Measurements from ENCODE around the gene CNOT4.

Gene CNOT4

GRCh38 chr7:135343361-135343760 lies 166.5 kb downstream of the CNOT4 start:
- Histone ChIP-seq H2BK120ac (ENCODE audit: low read depth, low read length) (no peak overlapping the region), H2BK12ac (ENCODE audit: low read length) (no peak overlapping the region), H3K14ac (ENCODE audit: low read length) (no peak overlapping the region), H3K4me1 (ENCODE audit: control insufficient read depth in 2 of 2, insufficient read depth in 1 of 2, low read depth in 1 of 2, low read length in 2 of 2) (no peaks in the 10 kb centered on the region), H3K23ac (ENCODE audit: low read depth, low read length, poor library complexity) (no peak overlapping the region), H4K91ac (ENCODE audit: low read depth, low read length, poor library complexity) (no peak overlapping the region), H3K18ac (ENCODE audit: low read length) (no peak overlapping the region), H2AK5ac (ENCODE audit: low read depth, low read length) (no peak overlapping the region), H3K4me3 (ENCODE audit: low read length in 2 of 2) (no peak overlapping the region), H3K9me3 (replicated peaks in 1 of 2; ENCODE audit: control insufficient read depth in 2 of 2, insufficient read depth in 1 of 2, low read depth in 1 of 2, low read length in 2 of 2) (no peaks in the 10 kb centered on the region), H3K27me3 (ENCODE audit: control insufficient read depth in 3 of 3, insufficient read depth in 3 of 3, low read depth in 1 of 3, low read length in 3 of 3) (peaks cover 0 to 11% (median 0%) of the 10 kb centered on the region in 3 experiments), H3K79me1 (ENCODE audit: low read depth, low read length) (no peaks in the 10 kb centered on the region), H2BK15ac (ENCODE audit: low read length) (no peak overlapping the region), H2BK5ac (ENCODE audit: low read length) (no peak overlapping the region), H3K4ac (ENCODE audit: low read length) (no peak overlapping the region), H4K8ac (ENCODE audit: low read depth, low read length) (no peak overlapping the region), H3K9ac (ENCODE audit: low read depth, low read length, poor library complexity) (no peak overlapping the region), H3K27ac (replicated peaks; ENCODE audit: low read length) (no peak overlapping the region), H3K36me3 (replicated peaks in 1 of 2; ENCODE audit: control insufficient read depth in 2 of 2, insufficient read depth in 2 of 2, low read length in 2 of 2) (no peaks in the 10 kb centered on the region), H2AFZ (ENCODE audit: low read length) (no peak overlapping the region), H3K4me2 (ENCODE audit: insufficient read depth, low read length, poor library complexity, severe bottlenecking) (no peak overlapping the region)
- no CpG with 5 or more reads among the region's 2 CpGs for WGBS, 2 donors (ENCODE audit: extremely low coverage in 2 of 2, insufficient read length in 2 of 2, insufficient replicate concordance in 1 of 2)
- no peak for DNase-seq (ENCODE audit: low spot score)

DNA sequence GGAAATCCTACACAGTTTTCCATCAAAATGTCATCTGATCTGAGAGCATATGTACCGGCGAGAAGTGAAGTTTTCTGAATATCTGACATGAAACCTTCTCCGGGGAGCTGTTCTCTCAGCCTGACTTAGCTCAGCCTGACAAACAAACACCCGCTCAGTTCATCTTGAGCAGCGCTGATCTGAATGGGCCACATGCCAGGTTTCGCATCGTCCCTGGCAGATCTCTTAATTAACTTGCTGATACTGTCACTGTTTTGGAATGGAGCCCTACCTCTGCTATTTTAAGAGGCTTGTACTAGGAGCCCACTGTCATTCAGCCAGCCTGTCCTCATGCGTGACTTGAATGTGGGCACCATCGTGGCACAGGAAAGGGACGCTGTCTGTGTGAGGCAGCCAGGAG lies 167.0 kb downstream of the CNOT4 start:
- H3K79me1 ChIP-seq (ENCODE audit: low read depth, low read length), result no peaks in the 10 kb centered on the region
- H2AFZ ChIP-seq (ENCODE audit: low read length), result no peak overlapping the region
- no peaks in the 10 kb centered on the region for H3K4me1 ChIP-seq (ENCODE audit: control insufficient read depth in 2 of 2, insufficient read depth in 1 of 2, low read depth in 1 of 2, low read length in 2 of 2)
- no peak overlapping the region for H3K23ac ChIP-seq (ENCODE audit: low read depth, low read length, poor library complexity)
- no peak overlapping the region for H3K27ac ChIP-seq (replicated peaks; ENCODE audit: low read length)
- H3K14ac ChIP-seq (ENCODE audit: low read length), result no peak overlapping the region
- no peak overlapping the region for H2BK12ac ChIP-seq (ENCODE audit: low read length)
- no CpG with 5 or more reads among the region's 10 CpGs for WGBS, 2 donors (ENCODE audit: extremely low coverage in 2 of 2, insufficient read length in 2 of 2, insufficient replicate concordance in 1 of 2)
- no peak overlapping the region for H3K4me3 ChIP-seq (ENCODE audit: low read length in 2 of 2)
- H3K9me3 ChIP-seq (replicated peaks in 1 of 2; ENCODE audit: control insufficient read depth in 2 of 2, insufficient read depth in 1 of 2, low read depth in 1 of 2, low read length in 2 of 2), result no peaks in the 10 kb centered on the region
- H2AK5ac ChIP-seq (ENCODE audit: low read depth, low read length), result no peak overlapping the region
- H3K36me3 ChIP-seq (replicated peaks in 1 of 2; ENCODE audit: control insufficient read depth in 2 of 2, insufficient read depth in 2 of 2, low read length in 2 of 2), result no peaks in the 10 kb centered on the region
- H3K18ac ChIP-seq (ENCODE audit: low read length), result no peak overlapping the region
- no peak overlapping the region for H4K8ac ChIP-seq (ENCODE audit: low read depth, low read length)
- no peak overlapping the region for H4K91ac ChIP-seq (ENCODE audit: low read depth, low read length, poor library complexity)
- H2BK120ac ChIP-seq (ENCODE audit: low read depth, low read length), result no peak overlapping the region
- H3K27me3 ChIP-seq (ENCODE audit: control insufficient read depth in 3 of 3, insufficient read depth in 3 of 3, low read depth in 1 of 3, low read length in 3 of 3), result peaks cover 0 to 11% (median 0%) of the 10 kb centered on the region in 3 experiments
- H3K4ac ChIP-seq (ENCODE audit: low read length), result no peak overlapping the region
- no peak overlapping the region for H2BK5ac ChIP-seq (ENCODE audit: low read length)
- no peak overlapping the region for H2BK15ac ChIP-seq (ENCODE audit: low read length)
- no peak for DNase-seq (ENCODE audit: low spot score)
- H3K9ac ChIP-seq (ENCODE audit: low read depth, low read length, poor library complexity), result no peak overlapping the region
- no peak overlapping the region for H3K4me2 ChIP-seq (ENCODE audit: insufficient read depth, low read length, poor library complexity, severe bottlenecking)

DNA sequence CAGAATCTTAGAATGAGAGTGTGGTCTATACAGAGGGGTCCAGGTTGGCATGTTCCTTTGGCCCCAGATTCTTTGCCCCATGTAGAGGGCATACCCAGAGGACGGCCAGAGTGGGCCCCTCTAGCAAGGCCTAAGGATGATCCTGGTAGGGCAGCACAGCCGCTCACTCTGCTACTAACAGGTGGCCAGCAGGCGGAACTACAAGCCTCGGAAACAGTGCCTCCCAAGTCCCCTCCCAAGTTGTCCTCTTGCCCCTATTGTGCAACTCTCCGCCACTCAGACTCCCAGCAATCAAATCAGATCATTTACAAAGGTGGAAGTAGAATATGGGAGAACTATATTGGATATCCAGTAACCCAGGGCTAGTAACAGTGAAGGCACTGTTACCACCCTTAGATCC lies 168.9 kb downstream of the CNOT4 start:
- Histone ChIP-seq H4K8ac (ENCODE audit: low read depth, low read length) (no peak overlapping the region), H3K27me3 (ENCODE audit: control insufficient read depth in 3 of 3, insufficient read depth in 3 of 3, low read depth in 1 of 3, low read length in 3 of 3) (peaks cover 0 to 7% (median 0%) of the 10 kb centered on the region in 3 experiments), H2BK15ac (ENCODE audit: low read length) (no peak overlapping the region), H2BK12ac (ENCODE audit: low read length) (no peak overlapping the region), H3K23ac (ENCODE audit: low read depth, low read length, poor library complexity) (no peak overlapping the region), H3K9ac (ENCODE audit: low read depth, low read length, poor library complexity) (no peak overlapping the region), H3K9me3 (replicated peaks in 1 of 2; ENCODE audit: control insufficient read depth in 2 of 2, insufficient read depth in 1 of 2, low read depth in 1 of 2, low read length in 2 of 2) (no peaks in the 10 kb centered on the region), H3K4ac (ENCODE audit: low read length) (no peak overlapping the region), H3K27ac (replicated peaks; ENCODE audit: low read length) (no peak overlapping the region), H3K79me1 (ENCODE audit: low read depth, low read length) (no peaks in the 10 kb centered on the region), H2AFZ (ENCODE audit: low read length) (no peak overlapping the region), H2BK120ac (ENCODE audit: low read depth, low read length) (no peak overlapping the region), H3K4me2 (ENCODE audit: insufficient read depth, low read length, poor library complexity, severe bottlenecking) (no peak overlapping the region), H3K14ac (ENCODE audit: low read length) (no peak overlapping the region), H2BK5ac (ENCODE audit: low read length) (no peak overlapping the region), H4K91ac (ENCODE audit: low read depth, low read length, poor library complexity) (no peak overlapping the region), H3K4me1 (ENCODE audit: control insufficient read depth in 2 of 2, insufficient read depth in 1 of 2, low read depth in 1 of 2, low read length in 2 of 2) (no peaks in the 10 kb centered on the region), H2AK5ac (ENCODE audit: low read depth, low read length) (no peak overlapping the region), H3K18ac (ENCODE audit: low read length) (no peak overlapping the region), H3K4me3 (ENCODE audit: low read length in 2 of 2) (no peak overlapping the region), H3K36me3 (replicated peaks in 1 of 2; ENCODE audit: control insufficient read depth in 2 of 2, insufficient read depth in 2 of 2, low read length in 2 of 2) (no peaks in the 10 kb centered on the region)
- DNase-seq (ENCODE audit: low spot score), result no peak
- no CpG with 5 or more reads among the region's 5 CpGs for WGBS, 2 donors (ENCODE audit: extremely low coverage in 2 of 2, insufficient read length in 2 of 2, insufficient replicate concordance in 1 of 2)

- Histone ChIP-seq H3K4me1 (ENCODE audit: control insufficient read depth in 2 of 2, insufficient read depth in 1 of 2, low read depth in 1 of 2, low read length in 2 of 2) (peaks cover 0 to 7% of the 10 kb centered on the region in 2 donors), H4K8ac (ENCODE audit: low read depth, low read length) (no peak overlapping the region), H2BK5ac (ENCODE audit: low read length) (no peak overlapping the region), H3K79me1 (ENCODE audit: low read depth, low read length) (no peaks in the 10 kb centered on the region), H2AFZ (ENCODE audit: low read length) (no peak overlapping the region), H3K36me3 (replicated peaks in 1 of 2; ENCODE audit: control insufficient read depth in 2 of 2, insufficient read depth in 2 of 2, low read length in 2 of 2) (no peaks in the 10 kb centered on the region), H2AK5ac (ENCODE audit: low read depth, low read length) (no peak overlapping the region), H3K4ac (ENCODE audit: low read length) (no peak overlapping the region), H2BK12ac (ENCODE audit: low read length) (no peak overlapping the region), H3K4me3 (ENCODE audit: low read length in 2 of 2) (no peak overlapping the region), H2BK15ac (ENCODE audit: low read length) (no peak overlapping the region), H3K23ac (ENCODE audit: low read depth, low read length, poor library complexity) (no peak overlapping the region), H3K9me3 (replicated peaks in 1 of 2; ENCODE audit: control insufficient read depth in 2 of 2, insufficient read depth in 1 of 2, low read depth in 1 of 2, low read length in 2 of 2) (no peaks in the 10 kb centered on the region), H4K91ac (ENCODE audit: low read depth, low read length, poor library complexity) (no peak overlapping the region), H3K18ac (ENCODE audit: low read length) (no peak overlapping the region), H3K27ac (replicated peaks; ENCODE audit: low read length) (no peak overlapping the region), H3K27me3 (ENCODE audit: control insufficient read depth in 3 of 3, insufficient read depth in 3 of 3, low read depth in 1 of 3, low read length in 3 of 3) (peaks cover 0 to 4% (median 2%) of the 10 kb centered on the region in 3 experiments), H3K4me2 (ENCODE audit: insufficient read depth, low read length, poor library complexity, severe bottlenecking) (no peak overlapping the region), H2BK120ac (ENCODE audit: low read depth, low read length) (no peak overlapping the region), H3K14ac (ENCODE audit: low read length) (no peak overlapping the region), H3K9ac (ENCODE audit: low read depth, low read length, poor library complexity) (no peak overlapping the region)
- no peak for DNase-seq (ENCODE audit: low spot score)
- WGBS, 2 donors (ENCODE audit: extremely low coverage in 2 of 2, insufficient read length in 2 of 2, insufficient replicate concordance in 1 of 2), result no CpG with 5 or more reads among the region's 5 CpGs
Measured at GRCh38 chr7:135337977-135338550, 171.8 kb downstream of the CNOT4 start.

All from neuronal stem cell (in vitro differentiated cells).